A549 treated with DMSO at 1 μM for 4 hours (cell line): ENCODE measurements around the gene LYZL4. TPM values are rescaled to one million over a fixed set of nuclear protein-coding genes. Genes with fewer than 3 reads are reported as not detected.

Experiments used
- total RNA-seq: library from RNA; stranded (reverse); fragments of 200-300 nt; extraction: Qiagen RNA extraction; gene quantifications from 5 replicates; pipeline ENCODE4 v1.2.3, GENCODE V29; 2022; ENCODE audit warnings: low read depth

LYZL4 gene
- not detected in 5 replicates for total RNA-seq

DNA sequence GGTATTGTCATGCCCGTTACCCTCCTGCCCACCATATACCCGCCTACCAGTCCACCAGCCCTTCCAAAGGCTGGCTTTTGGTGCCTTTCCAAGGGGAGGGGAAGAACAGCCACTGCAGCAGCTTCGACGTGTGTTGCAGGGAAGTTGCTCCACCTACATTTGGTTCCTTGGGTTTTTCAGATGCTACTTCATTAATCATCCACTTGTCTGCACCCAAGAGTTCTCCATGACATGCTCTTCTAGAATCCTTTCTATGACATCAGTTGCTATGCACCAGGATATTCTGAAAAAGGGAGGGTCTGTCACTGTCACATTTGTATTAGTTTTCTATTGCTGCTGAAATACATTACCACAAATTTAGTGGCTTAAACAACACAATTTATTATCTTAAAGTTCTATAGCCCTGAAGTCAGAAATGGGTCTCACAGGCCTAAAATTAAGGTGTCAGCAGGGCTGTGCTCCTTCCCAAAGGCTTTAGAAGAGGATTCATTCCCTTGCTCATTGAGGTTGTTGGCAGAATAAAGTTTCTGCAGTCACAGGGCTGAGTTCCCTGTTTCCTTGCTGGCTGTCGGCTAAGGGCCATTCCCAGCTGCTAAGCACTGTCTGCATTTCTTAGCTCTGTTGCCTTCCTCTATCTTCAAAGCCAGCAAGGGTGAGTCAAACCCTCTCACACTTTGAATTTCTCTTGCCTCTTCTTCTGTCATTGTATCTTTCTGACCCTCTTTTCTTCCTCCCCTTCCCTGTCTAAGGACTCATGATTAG is at the start of gene LYZL4:
Gene LYZL4, minus strand, starts transcription at position 241 of the 762 bp plus-strand sequence. CDS start 3,359 bp downstream, outside the sequence.

Other genes starting within 250 kb of the LYZL4 start
- 1.4 to 2.2 TPM (median 1.6 TPM) in 5 replicates for gene CCK, start 144.4 kb downstream of the LYZL4 start, total RNA-seq
- gene VIPR1, start 92.0 kb upstream of the LYZL4 start, total RNA-seq: 0.46 to 0.82 TPM (median 0.66 TPM) in 5 replicates
- gene SEC22C, start 171.4 kb upstream of the LYZL4 start, total RNA-seq: 28.5 to 35.4 TPM (median 33.6 TPM) in 5 replicates
- 16.8 to 20.9 TPM (median 19.6 TPM) in 5 replicates for gene SS18L2, start 180.2 kb upstream of the LYZL4 start, total RNA-seq
- 9.0 to 13.9 TPM (median 12.5 TPM) in 5 replicates for gene NKTR, start 190.1 kb upstream of the LYZL4 start, total RNA-seq
- gene ZBTB47, start 243.1 kb upstream of the LYZL4 start, total RNA-seq: 6.0 to 7.4 TPM (median 6.5 TPM) in 5 replicates